Endothelial cell of umbilical vein (primary cell): ENCODE results near the gene PRKCG. TPM values are rescaled to one million over a fixed set of nuclear protein-coding genes. Genes with fewer than 3 reads are reported as not detected.

Source experiments
- BruUV-seq: library from RNA; stranded (reverse); fragments of 400-500 nt; replicated peaks from 2 replicates; lab custom pipeline; 2021; lab: Mats Ljungman, UMichigan
- CTCF ChIA-PET: fragments of 300-600, 350-600 bp; sonication (Branson Sonifier 250); formaldehyde crosslinking; loops from one replicate; lab custom pipeline; 2021; ENCODE audit warnings: antibody characterized with exemption, inconsistent platforms; lab: Charles Lee
- POLR2A ChIA-PET: fragments of 300-600, 350-600 bp; sonication (Branson Sonifier 250); formaldehyde crosslinking; loops from one replicate; lab custom pipeline; 2021; ENCODE audit warnings: antibody characterized with exemption, inconsistent platforms; lab: Charles Lee
- DNase-seq: peaks from one replicate; pipeline ENCODE4 v3.0.0-alpha.2; 2011; ENCODE audit warnings: low read depth, low spot score
- FAIRE-seq: peaks from 2 replicates; lab custom pipeline; 2011; peaks lifted over from hg19 to GRCh38; lab: Jason Lieb, UNC
- H2AFZ ChIP-seq: 2 replicates; pipeline ENCODE4 v1.6.0; 2012; ENCODE audit warnings: low read depth, low read length, control low read depth, inconsistent platforms
- H3K27ac ChIP-seq: 2 replicates; pipeline ENCODE4 v1.5.1; 2011; ENCODE audit warnings: low read depth, mild to moderate bottlenecking, control low read depth, low read length, moderate library complexity; ENCODE audit not compliant: insufficient read depth
- H3K27me3 ChIP-seq, 2 experiments: 2 replicates each; pipeline versions ENCODE4 v1.6.0 to v1.6.1; 2011; ENCODE audit warnings: low read length in 2 of 2, mixed read lengths in 1 of 2; ENCODE audit not compliant: control insufficient read depth in 2 of 2, insufficient read depth in 2 of 2
- H3K36me3 ChIP-seq, 2 experiments: 2 replicates in 1 of 2; 3 replicates in 1 of 2; pipeline ENCODE4 v1.5.1; 2011; ENCODE audit warnings: low read length in 2 of 2, mild to moderate bottlenecking in 1 of 2, moderate library complexity in 1 of 2; ENCODE audit not compliant: control insufficient read depth in 2 of 2, insufficient read depth in 2 of 2; ENCODE audit errors: extremely low read depth in 1 of 2
- H3K4me1 ChIP-seq: 3 replicates; pipeline ENCODE4 v1.5.1; 2011; ENCODE audit warnings: mild to moderate bottlenecking, low read length; ENCODE audit not compliant: control insufficient read depth, insufficient read depth; ENCODE audit errors: extremely low read depth
- H3K4me2 ChIP-seq: 2 replicates; pipeline ENCODE4 v1.6.1; 2011; ENCODE audit warnings: low read length, control low read depth, mixed read lengths; ENCODE audit not compliant: insufficient read depth
- H3K4me3 ChIP-seq, 3 experiments: fragments of 200-600 bp in 1 of 3; sonication (generic), shearing (Covaris generic) in 1 of 3; replicated peaks in 1 of 3; 2 replicates each; pipeline ENCODE4 v1.5.1; 2011 to 2016; ENCODE audit warnings: control low read depth in 3 of 3, low read length in 3 of 3, mild to moderate bottlenecking in 2 of 3, inconsistent platforms in 1 of 3, low read depth in 1 of 3, moderate library complexity in 1 of 3; ENCODE audit not compliant: insufficient read depth in 1 of 3
- H3K79me2 ChIP-seq: 2 replicates; pipeline ENCODE4 v1.6.0; 2012; ENCODE audit warnings: low read length, inconsistent platforms; ENCODE audit not compliant: control insufficient read depth, insufficient read depth
- H3K9ac ChIP-seq: replicated peaks from 2 replicates; pipeline ENCODE3; 2011; ENCODE audit warnings: low read length, control low read depth; ENCODE audit not compliant: insufficient read depth; ENCODE audit errors: extremely low read depth
- H3K9me1 ChIP-seq: replicated peaks from 3 replicates; pipeline ENCODE4 v1.6.0; 2011; ENCODE audit warnings: mild to moderate bottlenecking, low read length; ENCODE audit not compliant: control insufficient read depth, insufficient read depth; ENCODE audit errors: extremely low read depth
- H3K9me3 ChIP-seq: replicated peaks from 2 replicates; pipeline ENCODE4 v1.5.1; 2012; ENCODE audit warnings: low read length, inconsistent platforms; ENCODE audit not compliant: control insufficient read depth, insufficient read depth
- H4K20me1 ChIP-seq: replicated peaks from 2 replicates; pipeline ENCODE3; 2011; ENCODE audit warnings: mild to moderate bottlenecking, low read length; ENCODE audit not compliant: control insufficient read depth, insufficient read depth; ENCODE audit errors: extremely low read depth
- EZH2 ChIP-seq: IDR thresholded peaks from 2 replicates; pipeline ENCODE4 v1.6.1; 2012; ENCODE audit warnings: borderline replicate concordance, low read depth, mild to moderate bottlenecking, moderate library complexity, low read length, inconsistent platforms; ENCODE audit not compliant: severe bottlenecking
- FOS ChIP-seq: IDR thresholded peaks from 2 replicates; pipeline ENCODE4 v1.6.1; 2011; ENCODE audit warnings: mild to moderate bottlenecking, low read length, moderate library complexity, borderline replicate concordance; ENCODE audit not compliant: insufficient read depth
- GATA2 ChIP-seq: IDR thresholded peaks from 2 replicates; pipeline ENCODE4 v1.7.0; 2011; ENCODE audit warnings: low read depth, mild to moderate bottlenecking, moderate library complexity, mixed read lengths, low read length; ENCODE audit not compliant: insufficient read length, insufficient read depth
- JUN ChIP-seq: IDR thresholded peaks from 2 replicates; pipeline ENCODE4 v1.6.1; 2011; ENCODE audit warnings: borderline replicate concordance, low read depth; ENCODE audit not compliant: insufficient read length, insufficient read depth
- MYC ChIP-seq: IDR thresholded peaks from one replicate; pipeline ENCODE4 v1.6.1; 2011; ENCODE audit warnings: mild to moderate bottlenecking, low read depth, low read length
- POLR2A ChIP-seq: IDR thresholded peaks from 2 replicates; pipeline ENCODE4 v1.6.1; 2012; ENCODE audit warnings: low read depth, mild to moderate bottlenecking, control low read depth, low read length
- POLR2AphosphoS5 ChIP-seq: IDR thresholded peaks from 2 replicates; pipeline ENCODE4 v1.6.1; 2012; ENCODE audit warnings: low read depth, mild to moderate bottlenecking, control low read depth, low read length, moderate library complexity; ENCODE audit not compliant: insufficient read depth
- dilution Hi-C: fragments of 300-500 bp; cut with MboI; formaldehyde crosslinking; loops from one replicate; pipeline ENCODE4 v1.15.0; 2019; ENCODE audit warnings: low sequenced_read_pairs; ENCODE audit not compliant: extremely low pct_ligation_motif_present
- intact Hi-C: fragments of 100-400 bp; cut with micrococcal nuclease; formaldehyde crosslinking; loops from one replicate; pipeline ENCODE4 v1.10.0; 2022
- polyA plus RNA-seq, 4 experiments: library from polyadenylated mRNA; depleted of rRNA in 3 of 4; stranded (reverse) in 3 of 4; unstranded in 1 of 4; fragments of >200 nt; gene quantifications; 2 replicates each; pipeline versions ENCODE4 v1.2.1 to v1.2.3, GENCODE V29; 2011 to 2012; ENCODE audit warnings: missing spikeins in 1 of 4
- total RNA-seq: library from RNA; stranded (reverse); gene quantifications from 2 replicates; pipeline ENCODE4 v1.2.3, GENCODE V29; 2021
- TF ChIP-seq, protein P1 (sequence below): IDR thresholded peaks from 2 replicates; pipeline ENCODE4 v1.6.1; 2011; ENCODE audit not compliant: insufficient read depth, insufficient read length
- TF ChIP-seq, protein P2 (sequence below), 2 donors: IDR thresholded peaks; 1 replicate in 1 of 2; 2 replicates in 1 of 2; pipeline ENCODE4 v1.5.1; 2011; ENCODE audit warnings: low read length in 2 of 2, mild to moderate bottlenecking in 2 of 2, moderate library complexity in 2 of 2, control low read depth in 1 of 2, inconsistent platforms in 1 of 2, low read depth in 1 of 2; ENCODE audit not compliant: insufficient read depth in 1 of 2; ENCODE audit errors: extremely low read depth in 1 of 2

The PRKCG gene
- total and polyA plus RNA-seq, 2 donors (not counting 3 experiments of a cell fraction or from before 2014, with no cell fraction given) = 0.07 TPM; not detected in 1

DNA sequence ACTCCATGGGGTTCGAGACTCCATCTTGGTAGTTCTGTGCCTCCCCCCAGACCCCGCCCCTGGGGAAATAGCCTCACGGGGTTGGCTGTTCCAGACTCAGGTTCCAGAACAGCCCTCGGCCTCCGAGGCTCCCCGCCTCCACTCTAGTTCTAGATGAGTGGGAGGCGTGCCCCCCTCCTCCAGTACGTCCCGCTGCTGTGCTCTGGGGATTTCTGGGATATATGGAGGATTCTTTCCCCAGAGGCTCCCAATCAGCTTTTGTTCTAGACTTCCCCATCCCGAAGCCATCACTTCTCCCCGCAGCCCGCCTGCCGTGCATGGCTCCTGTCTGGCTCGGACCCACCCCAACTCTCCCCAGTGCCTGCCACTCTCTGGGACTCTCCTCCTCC, 25.2 kb downstream of the PRKCG start:
- no peak for FAIRE-seq
- Histone ChIP-seq H3K27me3 (peaks cover 31 to 35% of the 10 kb centered on the region in 2 experiments), H2AFZ (peak overlapping the region; percentile 16), H3K79me2 (no peaks in the 10 kb centered on the region), H3K4me1 (peaks cover 6% of the 10 kb centered on the region), H3K27ac (no peak overlapping the region), H3K9ac (no peak overlapping the region), H3K9me1 (no peaks in the 10 kb centered on the region), H3K4me2 (no peak overlapping the region), H3K4me3 (no peak overlapping the region), H3K36me3 (no peaks in the 10 kb centered on the region), H3K9me3 (no peaks in the 10 kb centered on the region), H4K20me1 (no peaks in the 10 kb centered on the region)
- TF ChIP-seq MYC (no peak), JUN (no peak), GATA2 (no peak), POLR2A (no peak), EZH2 (no peak), FOS (no peak), POLR2AphosphoS5 (no peak)
- TF ChIP-seq, protein P1, sequence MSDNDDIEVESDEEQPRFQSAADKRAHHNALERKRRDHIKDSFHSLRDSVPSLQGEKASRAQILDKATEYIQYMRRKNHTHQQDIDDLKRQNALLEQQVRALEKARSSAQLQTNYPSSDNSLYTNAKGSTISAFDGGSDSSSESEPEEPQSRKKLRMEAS = no peak
- TF ChIP-seq, protein P2, sequence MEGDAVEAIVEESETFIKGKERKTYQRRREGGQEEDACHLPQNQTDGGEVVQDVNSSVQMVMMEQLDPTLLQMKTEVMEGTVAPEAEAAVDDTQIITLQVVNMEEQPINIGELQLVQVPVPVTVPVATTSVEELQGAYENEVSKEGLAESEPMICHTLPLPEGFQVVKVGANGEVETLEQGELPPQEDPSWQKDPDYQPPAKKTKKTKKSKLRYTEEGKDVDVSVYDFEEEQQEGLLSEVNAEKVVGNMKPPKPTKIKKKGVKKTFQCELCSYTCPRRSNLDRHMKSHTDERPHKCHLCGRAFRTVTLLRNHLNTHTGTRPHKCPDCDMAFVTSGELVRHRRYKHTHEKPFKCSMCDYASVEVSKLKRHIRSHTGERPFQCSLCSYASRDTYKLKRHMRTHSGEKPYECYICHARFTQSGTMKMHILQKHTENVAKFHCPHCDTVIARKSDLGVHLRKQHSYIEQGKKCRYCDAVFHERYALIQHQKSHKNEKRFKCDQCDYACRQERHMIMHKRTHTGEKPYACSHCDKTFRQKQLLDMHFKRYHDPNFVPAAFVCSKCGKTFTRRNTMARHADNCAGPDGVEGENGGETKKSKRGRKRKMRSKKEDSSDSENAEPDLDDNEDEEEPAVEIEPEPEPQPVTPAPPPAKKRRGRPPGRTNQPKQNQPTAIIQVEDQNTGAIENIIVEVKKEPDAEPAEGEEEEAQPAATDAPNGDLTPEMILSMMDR (IDR thresholded peaks at IDR 0.05; ENCODE audit: extremely low read depth in 1 of 2, insufficient read depth in 1 of 2, low read depth in 1 of 2, low read length in 2 of 2) = no peak
- dilution Hi-C loops (no loop called here), intact Hi-C loops (loop anchor here (5.0 kb wide), 1 partner anchor 190 kb away; no protein-coding TSS in a partner anchor)
- no peak for DNase-seq
- POLR2A ChIA-PET = no interaction called here
- BruUV-seq = no TSS peak
- CTCF ChIA-PET = interaction anchor here (0.6 to 2.8 kb wide), 9 partner anchors 11 to 124 kb away, joined by 3 to 31 read pairs (median 4); partner anchors contain the start of gene PRKCG
